Fibroblast of the aortic adventitia (primary cell): ENCODE results near the gene TBCA. TPM values are rescaled to one million over a fixed set of nuclear protein-coding genes. Genes with fewer than 3 reads are reported as not detected.

Experiments used
- DNase-seq: peaks from one replicate; pipeline ENCODE4 v3.0.0-alpha.2; 2010; ENCODE audit warnings: low read depth
- H3K4me3 ChIP-seq: 2 replicates; pipeline ENCODE4 v1.5.1; 2011; ENCODE audit warnings: low read depth, mild to moderate bottlenecking, control low read depth, low read length, moderate library complexity
- CTCF ChIP-seq: IDR thresholded peaks from 2 replicates; pipeline ENCODE4 v1.5.1; 2011; ENCODE audit warnings: mild to moderate bottlenecking, low read length, control low read depth, inconsistent platforms; ENCODE audit not compliant: insufficient read depth
- total RNA-seq: library from RNA; depleted of rRNA; stranded (reverse); fragments of >200 nt; gene quantifications from 2 replicates; pipeline ENCODE4 v1.2.3, GENCODE V29; 2012; ENCODE audit warnings: low replicate concordance

The TBCA gene
- total RNA-seq, 1 donor = 147 TPM

GRCh38 chr5:77797136-77797535 is 21.0 kb upstream of the TBCA start:
- DNase-seq = no peak
- no peak overlapping the region for H3K4me3 ChIP-seq
- no peak for TF ChIP-seq CTCF

GRCh38 chr5:77795846-77796245 is 19.7 kb upstream of the TBCA start:
- no peak overlapping the region for H3K4me3 ChIP-seq
- DNase-seq = no peak
- no peak for TF ChIP-seq CTCF

GRCh38 chr5:77795268-77795667 is 19.1 kb upstream of the TBCA start:
- H3K4me3 ChIP-seq = no peak overlapping the region
- no peak for TF ChIP-seq CTCF
- no peak for DNase-seq

GRCh38 chr5:77791926-77792325 is 15.8 kb upstream of the TBCA start:
- H3K4me3 ChIP-seq = no peak overlapping the region
- DNase-seq = no peak
- TF ChIP-seq CTCF = no peak

- no peak overlapping the region for H3K4me3 ChIP-seq
- no peak for TF ChIP-seq CTCF
- no peak for DNase-seq
Observed at GRCh38 chr5:77791356-77791755, 15.2 kb upstream of the TBCA start.

- DNase-seq = no peak
- TF ChIP-seq CTCF = no peak
Observed at GRCh38 chr5:77785229-77785628, 9.1 kb upstream of the TBCA start.

GRCh38 chr5:77784735-77785134 is 8.6 kb upstream of the TBCA start:
- H3K4me3 ChIP-seq = no peak overlapping the region
- TF ChIP-seq CTCF = no peak
- no peak for DNase-seq

More at GRCh38 chr5:77785229-77785628, 9.1 kb upstream of the TBCA start:
- H3K4me3 ChIP-seq = no peak overlapping the region
